Astrocyte (in vitro differentiated cells and primary cell): Measurements from ENCODE around the gene RNF180. TPM values are rescaled to one million over a fixed set of nuclear protein-coding genes. Genes with fewer than 3 reads are reported as not detected.

Experiments
- DNase-seq: peaks from one replicate; pipeline ENCODE4 v3.0.0-alpha.2; 2010; ENCODE audit warnings: low read depth
- FAIRE-seq: peaks from 2 replicates; lab custom pipeline; 2011; peaks lifted over from hg19 to GRCh38; lab: Jason Lieb, UNC
- H2AFZ ChIP-seq: 2 replicates; pipeline ENCODE4 v1.6.0; 2012; ENCODE audit warnings: low read depth, low read length, inconsistent platforms
- H3K27ac ChIP-seq: 2 replicates; pipeline ENCODE4 v1.5.1; 2011; ENCODE audit warnings: low read depth, low read length, inconsistent platforms
- H3K27me3 ChIP-seq: 2 replicates; pipeline ENCODE4 v1.6.0; 2011; ENCODE audit warnings: low read length, inconsistent platforms; ENCODE audit not compliant: insufficient read depth
- H3K36me3 ChIP-seq: 2 replicates; pipeline ENCODE4 v1.5.1; 2011; ENCODE audit warnings: low read length, inconsistent platforms; ENCODE audit not compliant: insufficient read depth
- H3K4me1 ChIP-seq: 2 replicates; pipeline ENCODE4 v1.5.1; 2011; ENCODE audit warnings: low read length, inconsistent platforms; ENCODE audit not compliant: insufficient read depth
- H3K4me2 ChIP-seq: 2 replicates; pipeline ENCODE4 v1.6.0; 2012; ENCODE audit warnings: low read length, inconsistent platforms
- H3K4me3 ChIP-seq: 2 replicates; pipeline ENCODE4 v1.5.1; 2011; ENCODE audit warnings: low read depth, mild to moderate bottlenecking, low read length, inconsistent platforms; ENCODE audit not compliant: insufficient read depth
- H3K79me2 ChIP-seq: 2 replicates; pipeline ENCODE4 v1.6.0; 2012; ENCODE audit warnings: mild to moderate bottlenecking, low read length, inconsistent platforms; ENCODE audit not compliant: insufficient read depth
- H3K9ac ChIP-seq: 2 replicates; pipeline ENCODE4 v1.6.0; 2012; ENCODE audit warnings: mild to moderate bottlenecking, low read length, inconsistent platforms
- H3K9me3 ChIP-seq: 2 replicates; pipeline ENCODE4 v1.5.1; 2012; ENCODE audit warnings: low read depth, mild to moderate bottlenecking, low read length, inconsistent platforms; ENCODE audit not compliant: insufficient read depth
- H4K20me1 ChIP-seq: 2 replicates; pipeline ENCODE4 v1.6.0; 2012; ENCODE audit warnings: low read length, inconsistent platforms; ENCODE audit not compliant: insufficient read depth
- H3K27ac Mint-ChIP-seq: one replicate; pipeline ENCODE4 v1.8.0; 2021; ENCODE audit warnings: mild to moderate bottlenecking, mixed read lengths; ENCODE audit not compliant: unreplicated experiment
- H3K27me3 Mint-ChIP-seq: one replicate; pipeline ENCODE4 v1.8.0; 2021; ENCODE audit warnings: low read depth, mixed read lengths; ENCODE audit not compliant: unreplicated experiment
- H3K36me3 Mint-ChIP-seq: one replicate; pipeline ENCODE4 v1.8.0; 2021; ENCODE audit warnings: low read depth, mixed read lengths; ENCODE audit not compliant: unreplicated experiment
- H3K4me1 Mint-ChIP-seq: one replicate; pipeline ENCODE4 v1.8.0; 2021; ENCODE audit warnings: low read depth, mixed read lengths; ENCODE audit not compliant: unreplicated experiment
- H3K4me3 Mint-ChIP-seq: one replicate; pipeline ENCODE4 v1.8.0; 2021; ENCODE audit warnings: mild to moderate bottlenecking, moderate library complexity, mixed read lengths; ENCODE audit not compliant: unreplicated experiment
- H3K9me3 Mint-ChIP-seq: one replicate; pipeline ENCODE4 v1.8.0; 2021; ENCODE audit warnings: mild to moderate bottlenecking, mixed read lengths; ENCODE audit not compliant: unreplicated experiment
- EZH2 ChIP-seq: IDR thresholded peaks from 2 replicates; pipeline ENCODE4 v1.6.1; 2012; ENCODE audit warnings: mild to moderate bottlenecking, low read length, inconsistent platforms; ENCODE audit not compliant: insufficient read depth
- total RNA-seq: library from RNA; stranded (reverse); gene quantifications from 2 replicates; pipeline ENCODE4 v1.2.1, GENCODE V29; 2021
- TF ChIP-seq, protein P1 (sequence below): IDR thresholded peaks from 2 replicates; pipeline ENCODE4 v1.5.1; 2011; ENCODE audit warnings: low read depth, mild to moderate bottlenecking, inconsistent platforms, low read length, moderate library complexity; ENCODE audit not compliant: insufficient read depth

Gene RNF180
- total RNA-seq, 1 donor from 2014 or later: 5.4 TPM

DNA sequence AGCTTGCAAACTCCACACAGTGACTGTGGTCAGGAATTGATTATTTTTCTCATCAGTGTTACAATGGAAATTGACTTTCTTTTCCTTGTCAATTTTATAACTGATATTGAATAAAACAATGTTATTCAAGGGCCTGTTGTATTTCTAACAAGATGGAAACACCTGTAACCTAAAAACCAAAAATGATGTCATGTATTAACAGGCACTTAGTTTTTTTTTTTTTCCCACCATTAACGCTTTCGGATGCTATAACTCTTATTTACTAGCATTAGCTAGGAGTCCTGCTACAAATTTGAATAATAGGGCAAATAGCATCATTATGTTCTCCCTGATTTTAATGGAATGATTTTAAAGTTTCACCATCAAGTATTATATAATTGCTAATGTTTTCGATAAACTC lies 30.3 kb downstream of the RNF180 start:
- Histone ChIP-seq H3K9ac (no peak overlapping the region), H3K79me2 (no peaks in the 10 kb centered on the region), H2AFZ (no peak overlapping the region), H3K27me3 (no peaks in the 10 kb centered on the region), H3K4me1 (no peaks in the 10 kb centered on the region), H3K9me3 (no peaks in the 10 kb centered on the region), H3K36me3 (no peaks in the 10 kb centered on the region), H4K20me1 (no peaks in the 10 kb centered on the region), H3K4me2 (no peak overlapping the region), H3K27ac (no peak overlapping the region), H3K4me3 (no peak overlapping the region)
- no peaks in the 10 kb centered on the region for H3K36me3 Mint-ChIP-seq
- TF ChIP-seq, protein P1, sequence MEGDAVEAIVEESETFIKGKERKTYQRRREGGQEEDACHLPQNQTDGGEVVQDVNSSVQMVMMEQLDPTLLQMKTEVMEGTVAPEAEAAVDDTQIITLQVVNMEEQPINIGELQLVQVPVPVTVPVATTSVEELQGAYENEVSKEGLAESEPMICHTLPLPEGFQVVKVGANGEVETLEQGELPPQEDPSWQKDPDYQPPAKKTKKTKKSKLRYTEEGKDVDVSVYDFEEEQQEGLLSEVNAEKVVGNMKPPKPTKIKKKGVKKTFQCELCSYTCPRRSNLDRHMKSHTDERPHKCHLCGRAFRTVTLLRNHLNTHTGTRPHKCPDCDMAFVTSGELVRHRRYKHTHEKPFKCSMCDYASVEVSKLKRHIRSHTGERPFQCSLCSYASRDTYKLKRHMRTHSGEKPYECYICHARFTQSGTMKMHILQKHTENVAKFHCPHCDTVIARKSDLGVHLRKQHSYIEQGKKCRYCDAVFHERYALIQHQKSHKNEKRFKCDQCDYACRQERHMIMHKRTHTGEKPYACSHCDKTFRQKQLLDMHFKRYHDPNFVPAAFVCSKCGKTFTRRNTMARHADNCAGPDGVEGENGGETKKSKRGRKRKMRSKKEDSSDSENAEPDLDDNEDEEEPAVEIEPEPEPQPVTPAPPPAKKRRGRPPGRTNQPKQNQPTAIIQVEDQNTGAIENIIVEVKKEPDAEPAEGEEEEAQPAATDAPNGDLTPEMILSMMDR: no peak
- FAIRE-seq: no peak
- peaks cover 2% of the 10 kb centered on the region for H3K9me3 Mint-ChIP-seq
- H3K4me1 Mint-ChIP-seq: no peaks in the 10 kb centered on the region
- DNase-seq: no peak
- no peak overlapping the region for H3K27ac Mint-ChIP-seq
- no peaks in the 10 kb centered on the region for H3K27me3 Mint-ChIP-seq
- H3K4me3 Mint-ChIP-seq: no peak overlapping the region

GRCh38 chr5:64199425-64199824 lies 33.8 kb downstream of the RNF180 start:
- Histone ChIP-seq H3K4me2 (no peak overlapping the region), H3K4me1 (no peaks in the 10 kb centered on the region), H2AFZ (no peak overlapping the region), H3K27me3 (no peaks in the 10 kb centered on the region), H3K79me2 (no peaks in the 10 kb centered on the region), H3K9ac (no peak overlapping the region), H4K20me1 (no peaks in the 10 kb centered on the region), H3K27ac (no peak overlapping the region), H3K9me3 (no peaks in the 10 kb centered on the region), H3K36me3 (no peaks in the 10 kb centered on the region), H3K4me3 (no peak overlapping the region)
- Mint-ChIP-seq H3K4me1 (peaks cover 5% of the 10 kb centered on the region), H3K36me3 (no peaks in the 10 kb centered on the region), H3K4me3 (no peak overlapping the region), H3K27ac (no peak overlapping the region), H3K9me3 (peaks cover 2% of the 10 kb centered on the region), H3K27me3 (no peaks in the 10 kb centered on the region)
- no peak for FAIRE-seq
- no peak for DNase-seq
- TF ChIP-seq, protein P1: no peak
- TF ChIP-seq EZH2: no peak

DNA sequence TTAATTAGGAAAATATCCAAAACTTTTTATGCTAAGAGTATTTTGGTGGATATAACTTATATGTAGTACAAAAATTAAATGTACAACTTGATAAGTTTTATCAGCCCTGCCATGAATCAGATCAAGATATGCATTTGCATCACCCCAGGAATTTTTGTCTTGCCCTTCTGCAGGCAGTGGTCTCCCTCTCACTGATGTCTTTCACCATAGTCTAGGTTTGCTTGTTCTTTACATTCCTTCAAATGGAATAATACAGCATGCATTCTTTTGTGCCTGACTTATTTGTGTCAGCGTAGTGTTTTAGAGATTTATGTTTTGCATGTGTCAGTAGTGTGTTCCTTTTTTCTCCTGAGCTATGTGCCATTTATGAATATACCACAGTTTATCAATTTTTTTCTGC lies 36.4 kb downstream of the RNF180 start:
- Mint-ChIP-seq H3K27me3 (no peaks in the 10 kb centered on the region), H3K9me3 (no peaks in the 10 kb centered on the region), H3K36me3 (no peaks in the 10 kb centered on the region), H3K27ac (no peak overlapping the region), H3K4me3 (no peak overlapping the region), H3K4me1 (peaks cover 16% of the 10 kb centered on the region)
- Histone ChIP-seq H2AFZ (no peak overlapping the region), H3K4me2 (no peak overlapping the region), H3K4me3 (no peak overlapping the region), H3K4me1 (no peaks in the 10 kb centered on the region), H3K9ac (no peak overlapping the region), H4K20me1 (no peaks in the 10 kb centered on the region), H3K27me3 (no peaks in the 10 kb centered on the region), H3K79me2 (no peaks in the 10 kb centered on the region), H3K36me3 (no peaks in the 10 kb centered on the region), H3K27ac (no peak overlapping the region), H3K9me3 (no peaks in the 10 kb centered on the region)
- TF ChIP-seq, protein P1: no peak
- no peak for TF ChIP-seq EZH2
- DNase-seq: peak; percentile 9
- no peak for FAIRE-seq
